ENCODE data around the gene PRKN.

Gene PRKN

DNA sequence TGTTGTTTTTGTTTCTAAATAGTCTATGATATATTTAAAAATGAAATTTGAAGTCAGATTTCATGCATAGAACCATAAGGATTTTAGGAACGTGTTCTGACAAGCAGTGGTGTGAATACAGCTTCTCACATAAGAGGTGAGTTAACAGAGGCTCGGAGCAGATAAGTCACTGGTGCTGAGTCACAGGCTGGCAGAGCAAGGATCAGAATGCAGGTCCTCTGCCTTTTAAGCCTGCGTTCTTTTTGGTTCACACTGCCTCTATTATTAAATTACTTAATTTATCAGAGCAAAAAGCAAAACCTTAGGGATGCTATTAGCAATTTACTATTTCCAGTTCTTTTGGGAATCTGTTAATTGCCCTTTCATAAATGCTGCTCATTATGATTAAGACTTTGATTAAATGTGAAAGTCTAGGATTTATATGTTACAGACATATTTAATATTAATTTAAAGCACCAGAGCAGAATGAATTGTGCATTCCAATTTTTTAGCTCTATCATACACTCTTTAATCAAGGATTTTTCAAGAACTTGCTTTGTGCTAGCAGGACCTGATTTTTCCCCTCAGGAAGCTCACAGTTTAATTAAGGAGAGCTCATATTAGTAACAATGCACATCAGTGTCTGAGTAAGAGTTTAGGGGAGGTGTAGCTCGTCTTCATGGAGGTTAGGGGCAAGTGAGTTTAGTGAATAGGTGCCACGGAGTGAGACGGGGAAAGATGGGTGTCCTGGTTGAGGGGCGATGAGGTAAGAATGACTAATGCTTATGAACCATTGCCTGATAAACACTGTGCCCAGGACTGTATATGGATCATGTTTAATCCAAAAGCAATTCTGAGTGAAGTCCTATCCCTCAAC, 1241.0 kb downstream of the PRKN start:
- no peak for DNase-seq (ENCODE audit: low spot score)

DNA sequence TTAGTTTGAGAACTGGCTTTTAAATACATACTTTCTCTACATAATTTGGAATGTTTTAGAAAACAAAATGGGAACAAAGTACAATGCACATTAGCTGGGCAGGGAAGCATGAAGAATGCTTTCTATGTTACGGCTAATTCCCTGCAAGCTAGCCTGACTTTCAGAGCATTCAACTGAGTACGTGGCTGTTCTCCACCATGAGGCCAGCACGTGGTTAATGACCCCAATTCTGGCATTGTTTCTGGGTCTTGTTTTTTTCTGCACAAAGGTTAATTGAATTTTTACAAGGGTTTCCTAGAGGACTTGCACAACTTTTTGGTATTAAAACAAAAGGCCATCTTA, 1245.1 kb downstream of the PRKN start:
- no peak for DNase-seq (ENCODE audit: low spot score)

DNA sequence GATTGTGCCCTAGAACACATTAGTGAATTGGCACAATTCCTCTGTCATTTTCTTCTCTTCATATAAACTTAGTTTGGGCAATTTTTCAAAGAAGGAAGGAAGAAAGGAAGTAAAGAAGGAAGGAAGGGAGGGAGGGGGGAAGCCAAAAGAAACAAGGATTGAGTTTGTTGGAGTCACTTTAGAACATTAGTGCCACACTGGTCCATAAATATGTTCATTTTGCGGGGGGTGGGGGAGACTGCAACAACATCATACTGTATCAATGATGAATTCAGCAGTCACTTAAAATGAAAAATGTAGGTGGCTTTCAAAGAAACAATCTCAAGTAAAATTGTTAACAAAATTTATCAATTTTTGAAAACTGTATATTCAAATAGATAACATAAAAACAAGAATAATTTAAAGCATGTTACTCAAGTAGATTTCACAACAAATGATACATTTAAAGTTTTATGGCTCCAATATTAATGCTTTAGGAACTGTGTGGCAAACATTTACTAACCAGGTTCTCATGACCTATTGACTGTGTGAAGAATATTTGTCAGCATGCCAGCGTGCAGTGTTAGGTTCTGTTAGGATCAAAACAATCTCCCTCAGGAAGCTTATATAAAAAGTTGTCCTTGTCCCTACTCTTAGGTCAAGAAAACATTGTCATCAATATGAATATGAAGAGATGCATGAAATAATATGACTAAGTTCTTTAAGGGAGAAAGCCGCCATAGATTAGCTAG, 1245.6 kb downstream of the PRKN start:
- DNase-seq (ENCODE audit: low spot score), result no peak

DNA sequence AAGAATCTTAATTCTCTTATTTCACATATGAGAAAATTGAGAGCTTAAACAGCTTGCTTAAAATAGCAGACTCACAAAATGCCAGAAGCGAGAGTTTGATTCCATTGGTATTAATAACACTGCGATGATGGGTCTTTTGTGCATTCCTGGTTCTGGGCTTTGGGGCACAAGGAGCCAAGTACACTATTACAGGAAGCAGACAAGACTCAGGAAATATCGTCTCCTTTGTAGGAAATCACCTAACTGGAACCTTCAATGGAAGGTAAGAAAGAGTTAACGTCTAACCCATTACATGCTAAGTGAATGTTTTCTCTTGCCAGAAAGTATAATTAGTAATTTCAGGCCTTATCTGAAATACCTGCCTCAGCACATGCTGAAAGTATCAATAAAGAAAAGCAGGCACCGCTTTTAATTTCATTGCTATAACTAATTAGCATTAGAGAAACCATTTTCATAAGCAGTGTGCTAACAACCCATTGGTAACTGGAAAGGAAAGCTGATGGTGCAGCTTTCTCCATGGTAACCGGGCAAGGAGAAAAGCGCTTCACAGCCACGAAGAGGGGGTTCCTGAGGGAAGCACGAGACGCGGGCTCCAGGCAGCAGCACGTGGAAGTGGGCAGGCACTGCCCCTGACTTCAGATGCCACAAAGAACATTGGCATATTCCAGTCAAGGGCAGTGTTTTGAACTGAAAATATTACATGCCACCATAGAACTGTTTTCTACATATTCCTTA, 1247.0 kb downstream of the PRKN start:
- no peak for DNase-seq (ENCODE audit: low spot score)

DNA sequence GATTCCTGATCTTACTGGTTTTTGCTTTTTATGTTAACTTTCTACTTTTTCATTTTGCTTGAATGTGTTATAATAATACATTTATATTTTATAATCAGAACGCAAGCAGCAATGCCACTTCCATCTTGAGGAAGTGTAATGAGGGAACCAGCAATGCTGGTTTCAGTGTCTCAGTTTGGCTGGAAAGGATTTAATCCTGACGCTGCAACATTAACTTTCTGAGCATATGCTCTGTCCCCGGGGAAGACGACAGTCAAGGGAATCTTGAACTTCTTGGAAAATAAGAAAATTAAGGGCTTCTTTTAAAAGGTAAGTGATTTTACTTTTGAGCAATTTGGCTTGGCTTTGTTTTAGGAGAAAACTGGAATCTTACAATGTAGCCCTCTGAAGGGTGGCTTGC, 1248.2 kb downstream of the PRKN start:
- DNase-seq (ENCODE audit: low spot score), result no peak

DNA sequence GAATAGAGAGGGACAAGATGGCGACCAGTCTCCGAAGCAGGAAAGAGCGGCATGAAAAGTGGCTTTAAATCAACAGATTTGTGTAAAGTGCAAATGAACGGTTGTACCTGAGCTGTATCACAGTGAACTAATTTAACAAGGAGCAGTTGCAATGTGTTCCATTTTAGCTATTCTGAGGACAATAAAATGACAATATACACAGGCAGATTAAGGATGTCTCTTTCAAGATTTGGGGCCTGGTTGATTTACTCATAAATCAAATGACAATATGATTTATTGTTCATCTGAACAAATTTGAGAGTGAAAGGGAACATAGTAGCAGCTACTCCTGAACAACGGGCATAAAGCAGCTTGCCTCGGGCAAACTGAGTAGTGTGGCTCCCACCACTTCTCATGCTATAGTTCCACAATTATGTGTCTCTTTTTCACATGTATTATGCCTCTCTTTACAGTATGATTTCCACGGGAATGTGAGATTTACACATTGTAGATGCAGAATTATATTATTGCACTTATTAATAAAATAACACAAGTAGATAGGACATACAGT, 1249.6 kb downstream of the PRKN start:
- DNase-seq (ENCODE audit: low spot score), result no peak

DNA sequence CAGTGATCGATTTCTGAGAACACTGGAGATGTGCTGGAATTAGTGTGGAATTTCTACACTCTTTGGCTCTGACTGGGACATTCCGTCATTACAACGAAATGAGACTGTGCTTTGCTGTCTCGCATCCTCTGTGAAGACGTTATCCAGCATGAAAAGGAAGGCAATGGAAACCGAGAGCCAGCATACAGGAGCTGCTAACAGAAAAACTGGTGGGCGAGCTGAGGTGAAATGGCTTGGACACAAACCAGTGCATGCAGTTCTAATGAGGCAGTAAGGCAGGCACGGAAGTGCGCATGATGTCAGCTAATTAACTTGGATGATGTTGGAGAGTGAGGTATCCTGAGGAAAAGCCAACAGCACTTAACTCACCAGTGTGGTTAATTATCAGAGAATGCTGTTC, 1250.9 kb downstream of the PRKN start:
- DNase-seq (ENCODE audit: low spot score), result no peak

DNA sequence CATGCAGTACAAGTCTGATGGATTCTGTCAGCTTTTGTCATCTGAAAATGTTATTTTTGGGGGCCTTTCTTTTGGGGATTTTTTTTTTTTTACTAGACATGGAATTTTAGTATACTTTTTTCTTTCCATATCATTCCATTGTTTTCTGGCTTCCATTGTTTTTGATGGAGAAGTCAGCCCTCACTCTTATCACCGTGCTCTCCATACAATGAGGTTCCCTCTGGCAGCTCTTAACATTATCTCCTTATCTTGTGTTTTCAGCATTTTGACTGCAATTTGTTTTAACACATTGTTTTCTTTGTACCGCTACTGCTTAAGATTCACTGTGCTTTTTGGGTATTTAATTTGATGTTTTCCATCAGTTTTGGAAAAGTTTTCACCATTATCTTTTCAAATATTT, 1262.2 kb downstream of the PRKN start:
- no peak for DNase-seq (ENCODE audit: low spot score)

DNA sequence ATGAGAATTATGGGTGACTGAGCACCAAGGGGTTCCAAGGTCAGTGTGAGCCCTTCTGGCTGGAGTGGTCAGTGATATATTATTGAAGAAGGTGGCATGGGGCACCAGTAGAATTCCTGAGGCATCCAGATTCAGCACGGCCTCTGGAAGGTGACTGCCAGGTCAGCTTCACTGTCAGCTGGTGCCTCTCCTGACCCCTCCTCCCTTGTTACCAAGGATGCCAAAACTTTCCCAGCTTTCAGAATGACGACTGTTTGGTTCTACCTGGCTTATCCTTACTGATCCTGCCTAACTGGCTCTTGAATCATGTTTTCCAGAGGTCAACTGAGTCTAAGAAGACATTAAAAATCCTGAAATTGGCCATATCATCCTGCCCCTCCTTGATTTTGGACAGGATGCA, 1264.5 kb downstream of the PRKN start:
- DNase-seq (ENCODE audit: low spot score), result no peak

DNA sequence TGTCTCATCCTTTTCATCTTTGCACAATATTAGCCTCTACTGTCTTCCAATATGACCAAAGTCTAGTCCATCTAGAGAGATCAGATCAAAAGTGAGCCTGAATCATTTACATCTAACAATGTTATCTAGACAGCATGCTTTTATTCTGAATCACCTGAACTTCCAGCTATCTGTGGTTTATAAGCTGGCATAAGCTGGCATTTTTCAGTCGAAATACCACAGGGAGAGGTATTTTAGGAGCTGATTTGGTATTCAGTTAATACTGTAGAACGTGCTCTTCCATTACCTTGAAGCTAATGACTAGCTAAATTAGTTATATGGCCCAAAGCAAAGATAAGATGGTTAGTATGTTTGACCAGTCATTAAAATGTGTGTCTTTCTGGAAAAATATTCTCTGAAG, 1265.4 kb downstream of the PRKN start:
- no peak for DNase-seq (ENCODE audit: low spot score)

DNA sequence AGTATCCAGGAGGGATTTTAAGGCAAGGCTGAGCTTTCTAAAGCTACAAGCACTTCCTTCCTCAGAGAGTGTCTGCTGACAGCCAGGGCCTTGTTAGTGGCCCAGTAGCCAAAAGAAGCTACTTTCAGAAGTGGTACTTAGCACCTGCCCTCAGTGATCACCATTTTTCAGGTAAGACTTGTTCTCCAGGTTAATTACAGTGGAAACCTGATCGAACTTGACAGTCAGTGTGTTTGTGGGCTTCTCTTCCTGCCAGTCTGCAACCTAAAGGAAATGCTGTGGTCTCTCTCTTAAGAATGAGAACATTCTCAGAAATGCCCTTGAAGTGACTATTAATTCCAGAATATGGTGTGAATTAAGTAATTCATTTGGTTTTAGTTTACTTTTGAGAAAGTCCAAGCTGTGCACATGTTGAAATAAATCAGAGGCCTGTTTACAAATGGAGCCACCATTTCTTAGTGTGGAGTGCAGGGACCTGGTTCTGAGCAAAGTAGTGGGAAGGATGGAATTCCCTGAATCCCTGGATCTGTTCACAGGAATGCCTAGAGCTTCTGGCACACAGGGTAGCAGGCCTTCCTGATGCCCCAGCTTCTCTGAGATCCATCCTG, 1268.5 kb downstream of the PRKN start:
- no peak for DNase-seq (ENCODE audit: low spot score)

DNA sequence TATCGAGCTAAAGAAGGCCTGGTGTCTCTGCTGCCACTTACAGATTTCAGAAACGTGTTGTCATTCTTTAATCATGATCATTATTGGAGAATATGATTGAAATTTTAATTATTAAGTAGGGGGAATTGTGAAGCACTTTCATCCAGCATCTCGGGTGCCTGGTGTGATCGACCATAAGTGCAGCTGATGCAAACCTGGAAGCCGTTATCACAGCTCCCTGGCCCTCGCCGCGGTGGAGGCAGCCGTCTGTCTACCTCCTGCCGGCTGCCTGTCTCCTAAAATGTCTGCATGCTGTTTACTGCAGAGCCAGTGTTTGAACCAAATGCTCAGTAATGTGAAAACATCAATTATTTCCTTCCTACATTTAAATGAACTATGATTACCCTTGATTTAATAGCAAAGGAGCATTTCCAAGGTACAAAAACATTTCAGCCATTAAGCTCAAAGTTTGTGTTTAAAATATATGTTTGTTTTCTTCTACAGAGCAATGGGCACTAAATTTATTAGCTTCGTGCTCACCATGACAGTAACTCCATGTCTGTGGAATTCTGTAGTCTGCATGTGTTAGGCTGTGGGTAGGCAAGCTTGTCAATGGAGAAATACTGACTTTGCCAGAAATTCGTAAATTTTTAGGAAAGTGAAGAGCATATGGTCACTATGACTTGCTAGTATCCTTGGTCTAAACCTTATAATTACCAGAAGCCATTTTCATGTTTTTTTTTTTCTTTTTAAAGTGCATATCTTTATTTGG, 1269.2 kb downstream of the PRKN start:
- no peak for DNase-seq (ENCODE audit: low spot score)

DNA sequence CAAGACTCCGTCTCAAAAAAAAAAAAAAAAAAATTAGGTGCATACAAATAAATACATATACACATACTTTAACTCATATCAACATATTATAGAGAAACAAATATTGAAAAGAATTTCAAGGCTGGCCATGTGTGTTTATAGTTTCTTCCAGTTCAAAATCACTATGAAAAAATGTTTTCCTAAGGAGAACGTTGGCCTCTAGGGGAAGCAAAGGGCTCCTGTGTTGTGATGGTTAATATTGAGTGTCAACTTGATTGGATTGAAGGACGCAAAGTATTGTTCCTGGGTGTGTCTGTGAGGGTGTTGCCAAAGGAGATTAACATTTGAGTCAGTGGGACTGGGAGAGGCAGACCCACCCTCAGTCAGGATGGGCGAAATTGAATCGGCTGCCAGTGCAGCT, 1271.7 kb downstream of the PRKN start:
- no peak for DNase-seq (ENCODE audit: low spot score)

DNA sequence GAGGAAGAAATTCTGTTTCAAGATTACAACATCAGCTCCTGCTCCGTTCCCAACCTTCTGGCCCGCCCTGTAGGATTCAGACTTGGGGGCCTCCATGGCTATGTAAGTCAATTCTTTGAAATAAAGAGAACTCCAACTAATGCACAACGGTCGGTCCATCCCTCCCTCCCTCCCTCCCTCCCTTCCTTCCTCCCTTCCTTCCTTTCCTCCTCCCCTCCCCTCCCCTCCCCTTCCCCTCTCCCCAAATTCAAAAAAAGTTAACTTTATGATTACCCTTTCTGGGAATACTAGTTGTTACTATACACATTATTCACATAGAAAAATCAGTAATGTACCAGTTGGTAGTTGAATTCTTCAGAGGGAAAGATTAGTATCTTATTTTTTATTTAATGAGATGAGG, 1274.0 kb downstream of the PRKN start:
- DNase-seq (ENCODE audit: low spot score), result no peak

DNA sequence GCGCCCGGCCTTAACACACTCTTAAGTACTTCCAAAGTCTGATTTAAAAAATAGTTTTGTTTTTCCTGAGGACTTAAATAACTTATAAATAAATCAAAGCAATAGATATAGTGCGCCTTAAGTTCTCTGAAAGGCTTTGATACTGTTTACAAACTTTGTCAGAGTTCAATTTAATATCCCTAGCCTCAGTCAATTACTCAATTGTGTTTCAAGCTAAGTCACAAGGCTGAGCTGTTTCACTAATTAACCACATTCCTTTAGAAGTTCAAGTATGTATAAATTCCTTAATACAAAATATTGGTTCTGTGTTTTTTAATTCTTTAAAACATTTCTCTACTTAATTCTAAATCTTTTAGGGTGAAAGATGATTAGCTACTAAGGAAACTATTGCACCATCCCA, 1275.3 kb downstream of the PRKN start:
- no peak for DNase-seq (ENCODE audit: low spot score)

DNA sequence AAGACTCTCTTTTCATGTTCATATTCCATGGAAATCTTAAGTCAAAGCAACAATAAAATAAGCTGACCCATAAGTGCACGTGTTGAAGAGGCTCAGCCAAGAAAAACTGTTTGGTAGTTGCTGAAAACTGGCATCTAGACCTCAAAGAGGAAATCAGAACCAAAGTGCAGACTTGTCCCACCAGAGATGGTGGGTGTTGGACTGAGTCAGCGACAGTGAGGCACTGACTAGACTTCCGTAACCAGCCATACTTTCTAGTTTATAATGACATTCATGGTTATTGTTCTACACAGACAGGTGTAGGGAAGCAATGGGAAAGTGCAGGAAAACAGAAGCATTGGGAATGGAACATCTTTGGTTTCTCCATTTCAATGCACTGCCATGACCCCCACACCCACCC, 1278.0 kb downstream of the PRKN start:
- DNase-seq (ENCODE audit: low spot score), result no peak

DNA sequence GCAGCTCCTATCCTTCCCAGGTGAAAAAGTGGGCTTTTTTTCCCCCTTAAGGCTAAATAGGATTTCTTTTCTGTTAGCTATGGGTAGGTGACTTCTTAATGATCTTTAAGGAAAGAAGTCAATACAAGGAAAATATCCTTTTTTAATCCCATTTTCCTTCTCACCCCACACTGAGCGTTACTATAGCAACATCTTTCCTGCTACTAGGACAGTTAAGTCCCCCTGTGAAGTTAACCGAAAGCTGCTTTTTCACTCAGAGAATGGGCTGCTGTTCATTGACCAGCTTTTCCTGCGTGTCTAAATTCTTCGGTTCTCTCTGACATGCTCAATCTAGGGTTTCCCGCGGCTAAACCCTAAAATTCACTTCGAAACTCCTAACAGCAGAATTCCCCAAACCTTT, 1280.6 kb downstream of the PRKN start:
- DNase-seq (ENCODE audit: low spot score), result no peak

DNA sequence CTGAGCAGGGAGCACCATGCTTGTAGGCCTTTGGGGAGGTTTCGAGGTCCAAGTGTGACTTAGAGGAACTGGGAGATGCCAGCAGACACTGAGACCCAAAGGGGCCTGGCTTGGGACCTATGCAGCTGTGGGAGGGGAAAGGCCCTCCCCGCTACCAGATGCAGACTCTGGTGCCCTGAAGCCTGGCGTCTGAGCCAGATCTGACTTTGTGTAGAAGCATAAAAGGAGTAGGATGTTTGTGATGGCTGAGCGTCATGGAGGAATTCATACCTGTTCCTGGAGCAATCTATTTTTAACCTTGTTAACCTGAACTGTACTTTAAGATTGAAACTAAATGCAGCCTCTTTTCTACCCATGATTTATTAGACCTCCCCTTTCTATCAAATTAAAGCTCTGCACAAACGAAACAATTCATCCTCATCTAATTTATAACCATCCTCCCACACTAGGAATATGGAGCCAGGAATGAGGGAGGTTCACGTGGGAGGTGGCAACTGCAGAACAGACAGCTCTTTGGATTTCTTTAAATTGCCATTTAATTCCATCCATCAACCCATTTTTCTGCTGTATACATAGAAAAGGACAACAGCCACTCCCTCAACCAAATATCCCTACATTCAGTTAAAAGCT, 1281.2 kb downstream of the PRKN start:
- DNase-seq (ENCODE audit: low spot score), result no peak

DNA sequence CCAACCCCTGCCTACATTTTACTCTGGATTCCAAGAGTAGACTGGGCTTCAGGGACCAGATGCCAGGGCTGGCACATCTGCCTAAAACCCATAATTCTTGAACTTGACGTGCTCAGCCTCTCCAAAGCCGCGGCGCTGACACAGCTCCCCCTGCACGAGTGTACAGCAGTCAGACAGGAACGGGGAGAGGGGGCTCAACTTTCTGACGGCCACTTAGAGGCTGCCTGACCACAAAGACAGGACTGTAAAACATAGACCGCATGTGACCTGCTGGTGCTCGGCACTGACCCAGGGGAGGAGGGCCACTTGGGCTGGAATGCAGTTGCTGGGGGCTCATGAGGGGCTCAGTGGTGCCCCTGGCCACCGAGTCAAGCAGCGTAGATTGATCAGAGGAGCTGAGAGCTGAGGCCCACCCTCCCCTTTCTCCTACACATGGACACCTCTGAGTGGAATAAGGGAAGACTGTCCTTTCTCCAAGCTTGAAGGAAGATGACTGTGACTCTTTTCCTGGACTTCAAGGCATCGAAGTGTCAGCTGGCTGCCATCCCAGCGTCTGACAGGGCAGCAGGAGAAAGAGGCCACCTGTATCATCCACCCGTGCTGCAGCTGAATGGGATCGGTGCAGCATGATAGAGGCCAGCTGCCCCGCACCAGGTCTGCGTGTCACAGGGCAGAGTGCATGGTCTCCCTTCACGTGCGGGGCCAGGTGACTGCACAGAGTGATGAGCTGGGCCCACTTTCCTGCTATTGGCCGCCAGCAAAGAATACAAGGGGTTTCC, 1282.4 kb downstream of the PRKN start:
- DNase-seq (ENCODE audit: low spot score), result no peak

DNA sequence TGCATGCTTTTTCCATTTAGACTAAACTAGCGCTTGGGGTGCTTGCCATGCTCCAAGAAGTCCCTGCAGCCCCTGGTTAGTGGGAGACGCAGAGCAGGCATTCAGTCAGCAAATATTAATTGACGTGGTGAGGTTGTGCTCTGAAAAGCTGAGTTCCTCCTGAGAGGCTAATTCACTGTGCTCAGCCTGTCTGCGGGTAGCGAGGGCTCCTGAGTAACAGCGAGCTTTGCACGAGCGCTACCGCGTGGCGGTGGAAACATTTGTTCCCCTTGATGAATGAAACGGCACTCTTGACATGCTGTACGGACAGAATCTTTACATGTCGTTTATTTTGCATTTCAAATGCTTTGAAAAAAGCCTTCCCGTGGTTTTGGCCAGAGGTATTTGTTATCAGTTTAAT, 1283.1 kb downstream of the PRKN start:
- DNase-seq (ENCODE audit: low spot score), result no peak

All from CD4-positive, alpha-beta T cell treated with Interleukin-6 at 100 ng/mL for 8 hours (primary cell).